Neuronal stem cell (in vitro differentiated cells): ENCODE measurements around the gene AP1B1. TPM values are rescaled to one million over a fixed set of nuclear protein-coding genes. Genes with fewer than 3 reads are reported as not detected.

Source experiments
- DNase-seq: peaks from one replicate; pipeline ENCODE4 v3.0.0-alpha.2; 2013; ENCODE audit warnings: low spot score
- H2AFZ ChIP-seq: one replicate; pipeline ENCODE4 v1.6.1; 2013; ENCODE audit warnings: mild to moderate bottlenecking, low read length, inconsistent platforms
- H2AK5ac ChIP-seq: 2 replicates; pipeline ENCODE4 v1.6.1; 2013; ENCODE audit warnings: low read depth, mild to moderate bottlenecking, inconsistent platforms, low read length, moderate library complexity, mixed read lengths
- H2BK120ac ChIP-seq: 2 replicates; pipeline ENCODE4 v1.6.1; 2013; ENCODE audit warnings: low read depth, mild to moderate bottlenecking, inconsistent platforms, low read length, moderate library complexity, mixed read lengths
- H2BK12ac ChIP-seq: one replicate; pipeline ENCODE4 v1.6.1; 2013; ENCODE audit warnings: low read length, inconsistent platforms
- H2BK15ac ChIP-seq: 2 replicates; pipeline ENCODE4 v1.6.1; 2013; ENCODE audit warnings: mild to moderate bottlenecking, low read length, inconsistent platforms, mixed read lengths
- H2BK5ac ChIP-seq: one replicate; pipeline ENCODE4 v1.6.1; 2013; ENCODE audit warnings: inconsistent platforms, mild to moderate bottlenecking, low read length, moderate library complexity
- H3K14ac ChIP-seq: one replicate; pipeline ENCODE4 v1.6.1; 2013; ENCODE audit warnings: low read length, inconsistent platforms
- H3K18ac ChIP-seq: 2 replicates; pipeline ENCODE4 v1.6.1; 2013; ENCODE audit warnings: low read length, inconsistent platforms
- H3K23ac ChIP-seq: 2 replicates; pipeline ENCODE4 v1.6.1; 2013; ENCODE audit warnings: low read depth, mild to moderate bottlenecking, mixed read lengths, low read length, inconsistent platforms; ENCODE audit not compliant: poor library complexity
- H3K27ac ChIP-seq: replicated peaks from 3 replicates; pipeline ENCODE4 v1.5.1; 2013; ENCODE audit warnings: low read length, inconsistent platforms
- H3K27me3 ChIP-seq, 3 experiments: 2 replicates each; pipeline ENCODE4 v1.6.1; 2013; ENCODE audit warnings: low read length in 3 of 3, mild to moderate bottlenecking in 2 of 3, inconsistent platforms in 1 of 3, low read depth in 1 of 3, mixed read lengths in 1 of 3, moderate library complexity in 1 of 3; ENCODE audit not compliant: control insufficient read depth in 3 of 3, insufficient read depth in 3 of 3
- H3K36me3 ChIP-seq, 2 donors: replicated peaks in 1 of 2; 2 replicates each; pipeline ENCODE4 v1.6.1; 2013; ENCODE audit warnings: low read length in 2 of 2; ENCODE audit not compliant: control insufficient read depth in 2 of 2, insufficient read depth in 2 of 2
- H3K4ac ChIP-seq: 2 replicates; pipeline ENCODE4 v1.6.1; 2013; ENCODE audit warnings: inconsistent platforms, mild to moderate bottlenecking, low read length, moderate library complexity
- H3K4me1 ChIP-seq, 2 donors: 1 replicate in 1 of 2; 2 replicates in 1 of 2; pipeline ENCODE4 v1.6.1; 2013; ENCODE audit warnings: low read length in 2 of 2, low read depth in 1 of 2; ENCODE audit not compliant: control insufficient read depth in 2 of 2, insufficient read depth in 1 of 2
- H3K4me2 ChIP-seq: one replicate; pipeline ENCODE4 v1.6.1; 2013; ENCODE audit warnings: mild to moderate bottlenecking, low read length, inconsistent platforms; ENCODE audit not compliant: insufficient read depth, poor library complexity, severe bottlenecking
- H3K4me3 ChIP-seq, 2 donors: 2 replicates each; pipeline ENCODE4 v1.5.1; 2013; ENCODE audit warnings: low read length in 2 of 2, mild to moderate bottlenecking in 2 of 2, inconsistent platforms in 1 of 2, moderate library complexity in 1 of 2
- H3K79me1 ChIP-seq: one replicate; pipeline ENCODE4 v1.6.1; 2013; ENCODE audit warnings: low read depth, mild to moderate bottlenecking, inconsistent platforms, low read length, moderate library complexity
- H3K9ac ChIP-seq: one replicate; pipeline ENCODE4 v1.6.1; 2013; ENCODE audit warnings: mild to moderate bottlenecking, low read depth, low read length, inconsistent platforms; ENCODE audit not compliant: poor library complexity
- H3K9me3 ChIP-seq, 2 donors: replicated peaks in 1 of 2; 2 replicates each; pipeline versions ENCODE3 to v1.6.1; 2013; ENCODE audit warnings: low read length in 2 of 2, mild to moderate bottlenecking in 2 of 2, inconsistent platforms in 1 of 2, low read depth in 1 of 2, mixed read lengths in 1 of 2, moderate library complexity in 1 of 2; ENCODE audit not compliant: control insufficient read depth in 2 of 2, insufficient read depth in 1 of 2
- H4K8ac ChIP-seq: one replicate; pipeline ENCODE4 v1.6.1; 2013; ENCODE audit warnings: low read depth, mild to moderate bottlenecking, inconsistent platforms, low read length, moderate library complexity
- H4K91ac ChIP-seq: one replicate; pipeline ENCODE4 v1.6.1; 2013; ENCODE audit warnings: low read length, low read depth, mild to moderate bottlenecking, inconsistent platforms; ENCODE audit not compliant: poor library complexity
- WGBS, 2 donors: extraction: QIAGEN DNeasy Blood & Tissue Kit; methylation state at CpG; one replicate each; pipeline ENCODE4 v1.1.7; 2013; ENCODE audit warnings: missing lambda C conversion rate in 2 of 2, mixed read lengths in 1 of 2; ENCODE audit not compliant: insufficient read length in 2 of 2, insufficient replicate concordance in 1 of 2; ENCODE audit errors: extremely low coverage in 2 of 2; 5-methylcytosine and 5-hydroxymethylcytosine counted together
- polyA plus RNA-seq, 2 experiments: library from polyadenylated mRNA; stranded (reverse); fragments of 200-250 nt; gene quantifications; one replicate each; pipeline ENCODE4 v1.2.3, GENCODE V29; 2013

Gene AP1B1
- 25.9 TPM for polyA plus RNA-seq (2013, experiment 1 of 2)
- polyA plus RNA-seq (2013, experiment 2 of 2) = 25.4 TPM

- no peak within 1 kb of the TSS for H2AK5ac ChIP-seq
- H3K79me1 ChIP-seq = peaks cover 4% of the 10 kb centered on the region
- no peak within 1 kb of the TSS for H3K4ac ChIP-seq
- no peak within 1 kb of the TSS for H2BK12ac ChIP-seq
- no peak within 1 kb of the TSS for H4K8ac ChIP-seq
- H3K27ac ChIP-seq = no peak within 1 kb of the TSS
- H3K27me3 ChIP-seq = no peaks in the 10 kb centered on the region
- H3K9ac ChIP-seq = peak within 1 kb of the TSS; percentile 88
- peak; percentile 84 for DNase-seq
- peaks cover 2 to 25% of the 10 kb centered on the region in 2 donors for H3K36me3 ChIP-seq
- H3K4me3 ChIP-seq = peak within 1 kb of the TSS; percentile 82 to 86
- no peak within 1 kb of the TSS for H2BK120ac ChIP-seq
- H2AFZ ChIP-seq = peak within 1 kb of the TSS; percentile 94
- peaks cover 4 to 5% of the 10 kb centered on the region in 2 donors for H3K4me1 ChIP-seq
- H3K23ac ChIP-seq = no peak within 1 kb of the TSS
- H3K4me2 ChIP-seq = peak within 1 kb of the TSS; percentile 62
- no CpG with 5 or more reads among the region's 68 CpGs for WGBS, 2 donors
- H2BK5ac ChIP-seq = no peak within 1 kb of the TSS
- no peak within 1 kb of the TSS for H4K91ac ChIP-seq
- H3K9me3 ChIP-seq = no peaks in the 10 kb centered on the region
- no peak within 1 kb of the TSS for H2BK15ac ChIP-seq
- peak within 1 kb of the TSS; percentile 63 for H3K18ac ChIP-seq
- H3K14ac ChIP-seq = no peak within 1 kb of the TSS
These were observed at the start of gene AP1B1 for GRCh38 chr22:29387921-29388758. AP1B1 (minus strand) TSS chr22:29388570; CDS start chr22:29367243, 21,327 bp downstream.

- peaks cover 0 to 2% of the 10 kb centered on the region in 2 donors for H3K4me1 ChIP-seq
- H2BK5ac ChIP-seq = no peak overlapping the region
- no peak overlapping the region for H3K4ac ChIP-seq
- no peak overlapping the region for H3K4me3 ChIP-seq
- no peaks in the 10 kb centered on the region for H3K9me3 ChIP-seq
- DNase-seq = no peak
- no peak overlapping the region for H3K27ac ChIP-seq
- no peak overlapping the region for H2AFZ ChIP-seq
- H3K14ac ChIP-seq = no peak overlapping the region
- H3K23ac ChIP-seq = no peak overlapping the region
- H3K18ac ChIP-seq = no peak overlapping the region
- WGBS, 2 donors = no CpG with 5 or more reads among the region's 5 CpGs
- H3K27me3 ChIP-seq = peaks cover 0 to 12% (median 0%) of the 10 kb centered on the region in 3 experiments
- H4K8ac ChIP-seq = no peak overlapping the region
- H2BK120ac ChIP-seq = no peak overlapping the region
- H3K4me2 ChIP-seq = no peak overlapping the region
- no peak overlapping the region for H2BK15ac ChIP-seq
- no peak overlapping the region for H3K9ac ChIP-seq
- H4K91ac ChIP-seq = no peak overlapping the region
- no peak overlapping the region for H2AK5ac ChIP-seq
- no peaks in the 10 kb centered on the region for H3K79me1 ChIP-seq
- H3K36me3 ChIP-seq = no peaks in the 10 kb centered on the region
- no peak overlapping the region for H2BK12ac ChIP-seq
These were observed 47.1 kb upstream of the AP1B1 start for GRCh38 chr22:29435236-29436136.

GRCh38 chr22:29434288-29434687 lies 45.9 kb upstream of the AP1B1 start:
- Histone ChIP-seq H4K8ac (no peak overlapping the region), H2BK12ac (no peak overlapping the region), H3K18ac (no peak overlapping the region), H3K9ac (no peak overlapping the region), H3K36me3 (no peaks in the 10 kb centered on the region), H3K14ac (no peak overlapping the region), H3K9me3 (no peaks in the 10 kb centered on the region), H2AFZ (no peak overlapping the region), H3K27ac (no peak overlapping the region), H3K79me1 (no peaks in the 10 kb centered on the region), H3K27me3 (peaks cover 0 to 17% (median 0%) of the 10 kb centered on the region in 3 experiments), H3K4me1 (peaks cover 0 to 2% of the 10 kb centered on the region in 2 donors), H3K4me3 (no peak overlapping the region), H3K23ac (no peak overlapping the region), H2AK5ac (no peak overlapping the region), H2BK15ac (no peak overlapping the region), H2BK5ac (no peak overlapping the region), H3K4ac (no peak overlapping the region), H4K91ac (no peak overlapping the region), H2BK120ac (no peak overlapping the region), H3K4me2 (no peak overlapping the region)
- DNase-seq = no peak
- WGBS, 2 donors = no CpG with 5 or more reads among the region's 7 CpGs

DNA sequence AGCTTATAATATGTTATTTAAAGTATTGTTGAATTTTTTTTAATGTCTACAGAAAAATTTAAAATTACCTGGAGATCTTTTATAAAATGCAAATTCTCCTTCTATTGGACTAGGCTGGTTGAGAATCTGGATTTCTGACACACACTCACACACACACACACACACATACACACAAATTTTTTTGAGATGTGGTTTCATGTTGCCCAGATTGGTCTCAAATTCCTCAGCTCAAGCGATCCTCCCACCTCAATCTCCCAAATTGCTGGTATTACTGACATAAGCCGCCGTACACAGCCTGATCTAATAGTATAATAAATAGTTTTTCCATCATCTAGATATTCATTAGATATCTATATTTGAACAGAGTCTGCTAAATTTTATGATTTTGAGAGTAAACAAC lies 45.5 kb upstream of the AP1B1 start:
- Histone ChIP-seq H2BK12ac (no peak overlapping the region), H3K4me1 (peaks cover 0 to 2% of the 10 kb centered on the region in 2 donors), H3K4me2 (no peak overlapping the region), H2BK120ac (no peak overlapping the region), H3K14ac (no peak overlapping the region), H3K9ac (no peak overlapping the region), H3K4me3 (no peak overlapping the region), H3K9me3 (no peaks in the 10 kb centered on the region), H2AFZ (no peak overlapping the region), H2AK5ac (no peak overlapping the region), H3K4ac (no peak overlapping the region), H3K27me3 (peaks cover 0 to 17% (median 0%) of the 10 kb centered on the region in 3 experiments), H4K91ac (no peak overlapping the region), H2BK5ac (no peak overlapping the region), H3K18ac (no peak overlapping the region), H3K36me3 (no peaks in the 10 kb centered on the region), H3K23ac (no peak overlapping the region), H3K79me1 (no peaks in the 10 kb centered on the region), H2BK15ac (no peak overlapping the region), H3K27ac (no peak overlapping the region), H4K8ac (no peak overlapping the region)
- whole genome bisulfite sequencing, 2 donors = no CpG with 5 or more reads among the region's 3 CpGs
- no peak for DNase-seq
